Heart right ventricle (tissue), 16 donors: ENCODE measurements around the gene AMFR. TPM values are rescaled to one million over a fixed set of nuclear protein-coding genes. Genes with fewer than 3 reads are reported as not detected.

Experiments used
- ATAC-seq, 8 donors: fragments of 200-7000 bp; cut with Tn5 transposase; one replicate each; pipeline ENCODE4 v1.9.1; 2020; ENCODE audit warnings: mild to moderate bottlenecking in 8 of 8, moderate library complexity in 8 of 8, moderate number of reproducible peaks in 1 of 8
- DNase-seq, 2 donors: peaks; one replicate each; pipeline ENCODE4 v3.0.0-alpha.2; 2020
- H3K27ac ChIP-seq, 10 donors: fragments of 200-600 bp; sonication (generic) in 2 of 10; one replicate each; pipeline versions ENCODE4 v1.5.0 to v1.8.0; 2020 to 2022; ENCODE audit warnings: mild to moderate bottlenecking in 3 of 10
- H3K27me3 ChIP-seq, 7 donors: fragments of 200-600 bp; one replicate each; pipeline ENCODE4 v1.8.0; 2021 to 2022; ENCODE audit warnings: mild to moderate bottlenecking in 2 of 7
- H3K36me3 ChIP-seq, 9 donors: fragments of 200-600 bp; sonication (generic) in 1 of 9; one replicate each; pipeline versions ENCODE4 v1.5.0 to v1.8.0; 2020 to 2022; ENCODE audit warnings: mild to moderate bottlenecking in 2 of 9
- H3K4me1 ChIP-seq, 9 donors: fragments of 200-600 bp; sonication (generic) in 1 of 9; one replicate each; pipeline versions ENCODE4 v1.5.0 to v1.8.0; 2020 to 2022; ENCODE audit warnings: mild to moderate bottlenecking in 4 of 9
- H3K4me3 ChIP-seq, 10 donors: fragments of 200-600 bp; sonication (generic) in 2 of 10; one replicate each; pipeline versions ENCODE4 v1.5.0 to v1.8.0; 2020 to 2022; ENCODE audit warnings: mild to moderate bottlenecking in 7 of 10, moderate library complexity in 2 of 10
- H3K9me3 ChIP-seq, 11 donors: fragments of 200-600 bp in 10 of 11; sonication (generic) in 2 of 11; one replicate each; pipeline versions ENCODE4 v1.5.0 to v1.8.0; 2013 to 2022; ENCODE audit warnings: mild to moderate bottlenecking in 2 of 11, control low read depth in 1 of 11, moderate library complexity in 1 of 11
- WGBS, 2 donors: extraction: QIAGEN DNeasy Blood & Tissue Kit; methylation state at CpG; one replicate each; pipeline ENCODE4 v1.1.7; 2013; ENCODE audit warnings: inconsistent platforms in 1 of 2; 5-methylcytosine and 5-hydroxymethylcytosine counted together
- intact Hi-C, 10 donors: fragments of 100-400 bp; cut with DNase I; formaldehyde crosslinking; loops; one replicate each; pipeline versions ENCODE4 v1.11.1 to v1.14.2; 2022
- polyA plus RNA-seq, 2 donors: library from polyadenylated mRNA; stranded (reverse); fragments of 200-250 nt; gene quantifications; one replicate each; pipeline ENCODE4 v1.2.3, GENCODE V29; 2013
- total RNA-seq, 10 donors: library from RNA; stranded (reverse); fragmentation: NEBNext Ultra II Directional in 3 of 10; extraction: Animal tissue kit (Norgen Biotek cat#: 25700) in 3 of 10; gene quantifications; one replicate each; pipeline versions ENCODE4 v1.2.1 to v1.2.4, GENCODE V29; 2021 to 2023
- TF ChIP-seq, protein P1 (sequence below), 9 donors: fragments of 200-600 bp; sonication (generic) in 2 of 9; IDR thresholded peaks; one replicate each; pipeline versions ENCODE4 v1.5.0 to v1.8.0; 2021 to 2022; ENCODE audit warnings: antibody characterized with exemption in 9 of 9, mild to moderate bottlenecking in 5 of 9, moderate library complexity in 1 of 9
- donor health status: Arrhythmogenic right ventricular cardiomyopathy.
- donor health status: ischemic (EF 13 %, LVEDD 7.1; RV severe dilation, severe dysfunction).
- donor health status: healthy with polysubstance abuse.
- donor health status: DM: no; HTN: yes; CAD: no.
- donor health status: DM: no; HTN: no; CAD: no.
- donor health status: ischemic (EF 25% LVEDD 6.9; RV normal size, moderate dysfunction).
- donor health status: ischemic (EF 25% LVEDD 5.7; RV mildly dilated, moderate dysfunction).
- donor health status: healthy.
- donor health status: DM: yes; HTN: yes; CAD: no.
- donor health status: Ischemic cardiomyopathy.
- donor health status: ischemic (EF 35%, LVEDD 5.7; RV mildly dilated, moderate dysfunction).
- donor health status: nonischemic (EF 11% LVEDD 7.7; RV severe dilation, severe dysfunction).
- donor health status: DM: yes; HTN: yes; CAD: no.
- donor health status: PGD.
- donor health status: ischemic (EF 29% LVEDD 5.4; RV normal size, mild dysfunction).
- donor health status: nonischemic (EF 23%, LVEDD 6.1; RV moderate dilation, normal function).

The AMFR gene
- total and polyA plus RNA-seq, 12 donors = 18.1 to 87.9 (median 65.9) TPM

DNA sequence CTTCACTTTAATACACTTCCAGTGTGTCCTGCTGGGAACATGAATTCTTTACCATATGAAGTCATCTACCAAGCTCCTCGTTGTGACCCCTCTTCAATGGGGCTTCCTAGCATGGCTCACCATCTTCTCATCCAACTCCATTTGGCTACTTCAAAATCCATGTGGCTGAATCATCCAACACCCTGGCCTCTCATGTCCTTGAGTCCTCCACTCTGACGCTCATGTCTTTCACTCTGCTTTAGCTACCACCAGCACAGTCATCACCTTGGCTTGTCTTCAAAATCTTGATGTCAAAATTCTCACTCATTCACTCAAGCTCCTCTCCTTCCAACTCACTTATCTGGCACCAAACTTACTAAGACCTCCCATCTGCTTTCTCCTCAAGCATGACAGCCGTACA, 35.8 kb downstream of the AMFR start:
- TF ChIP-seq, protein P1, sequence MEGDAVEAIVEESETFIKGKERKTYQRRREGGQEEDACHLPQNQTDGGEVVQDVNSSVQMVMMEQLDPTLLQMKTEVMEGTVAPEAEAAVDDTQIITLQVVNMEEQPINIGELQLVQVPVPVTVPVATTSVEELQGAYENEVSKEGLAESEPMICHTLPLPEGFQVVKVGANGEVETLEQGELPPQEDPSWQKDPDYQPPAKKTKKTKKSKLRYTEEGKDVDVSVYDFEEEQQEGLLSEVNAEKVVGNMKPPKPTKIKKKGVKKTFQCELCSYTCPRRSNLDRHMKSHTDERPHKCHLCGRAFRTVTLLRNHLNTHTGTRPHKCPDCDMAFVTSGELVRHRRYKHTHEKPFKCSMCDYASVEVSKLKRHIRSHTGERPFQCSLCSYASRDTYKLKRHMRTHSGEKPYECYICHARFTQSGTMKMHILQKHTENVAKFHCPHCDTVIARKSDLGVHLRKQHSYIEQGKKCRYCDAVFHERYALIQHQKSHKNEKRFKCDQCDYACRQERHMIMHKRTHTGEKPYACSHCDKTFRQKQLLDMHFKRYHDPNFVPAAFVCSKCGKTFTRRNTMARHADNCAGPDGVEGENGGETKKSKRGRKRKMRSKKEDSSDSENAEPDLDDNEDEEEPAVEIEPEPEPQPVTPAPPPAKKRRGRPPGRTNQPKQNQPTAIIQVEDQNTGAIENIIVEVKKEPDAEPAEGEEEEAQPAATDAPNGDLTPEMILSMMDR (IDR thresholded peaks at IDR 0.05) = no peak
- DNase-seq (no peak), ATAC-seq (no peak)
- Histone ChIP-seq H3K36me3 (peaks cover 0 to 94% (median 42%) of the 10 kb centered on the region in 9 donors), H3K4me3 (no peak overlapping the region), H3K4me1 (no peaks in the 10 kb centered on the region), H3K27ac (no peak overlapping the region), H3K9me3 (no peaks in the 10 kb centered on the region), H3K27me3 (no peaks in the 10 kb centered on the region)
- 88 to 90% methylated on average over 3 of the region's 3 CpGs for WGBS, 2 donors
- intact Hi-C loops = no loop called here

GRCh38 chr16:56388209-56388608, 37.1 kb downstream of the AMFR start:
- no peaks in the 10 kb centered on the region for H3K9me3 ChIP-seq
- no peak for DNase-seq
- intact Hi-C loops = no loop called here
- TF ChIP-seq, protein P1 (IDR thresholded peaks at IDR 0.05) = no peak
- peaks cover 0 to 100% (median 44%) of the 10 kb centered on the region in 9 donors for H3K36me3 ChIP-seq
- H3K4me1 ChIP-seq = no peaks in the 10 kb centered on the region
- H3K27ac ChIP-seq = no peak overlapping the region
- ATAC-seq = no peak
- H3K4me3 ChIP-seq = no peak overlapping the region
- no peaks in the 10 kb centered on the region for H3K27me3 ChIP-seq

- Histone ChIP-seq H3K27ac (no peak overlapping the region), H3K27me3 (no peaks in the 10 kb centered on the region), H3K4me1 (no peaks in the 10 kb centered on the region), H3K36me3 (peaks cover 0 to 100% (median 46%) of the 10 kb centered on the region in 9 donors), H3K4me3 (no peak overlapping the region), H3K9me3 (no peaks in the 10 kb centered on the region)
- ATAC-seq (no peak), DNase-seq (no peak)
- intact Hi-C loops = no loop called here
- TF ChIP-seq, protein P1 (IDR thresholded peaks at IDR 0.05) = no peak
- WGBS, 2 donors = 90 to 93% methylated on average over 3 of the region's 3 CpGs
Measured at GRCh38 chr16:56387396-56387795, 37.9 kb downstream of the AMFR start.

DNA sequence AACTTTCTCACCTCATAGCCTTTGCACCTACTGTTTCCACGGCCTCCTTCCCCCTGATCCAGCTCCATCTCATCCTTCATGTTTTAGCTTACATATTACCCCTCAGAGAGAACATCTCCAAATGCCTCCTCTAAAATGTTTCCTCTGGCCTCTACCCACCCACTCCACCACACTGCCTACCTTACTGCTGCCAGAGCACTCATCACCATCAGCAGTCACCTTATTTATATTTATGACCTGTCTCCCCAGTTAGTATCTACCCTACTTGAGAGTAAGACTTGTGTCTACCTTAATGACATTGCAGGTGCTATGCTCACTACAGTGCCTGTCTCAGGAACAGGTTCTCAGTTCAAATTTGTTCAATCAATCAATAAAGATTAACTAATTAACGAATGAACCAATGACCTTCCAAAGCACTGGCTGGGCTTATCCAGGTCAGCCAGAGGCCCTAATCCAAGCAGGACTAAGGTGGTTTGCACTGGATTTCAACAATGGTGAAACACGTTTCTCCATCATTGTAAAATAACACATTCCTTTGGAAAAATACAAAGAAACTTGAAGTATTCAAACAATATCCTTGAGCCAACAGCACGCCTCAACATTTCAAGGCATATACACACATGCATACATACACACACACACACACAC, 41.1 kb downstream of the AMFR start:
- Histone ChIP-seq H3K27me3 (no peaks in the 10 kb centered on the region), H3K4me3 (no peak overlapping the region), H3K27ac (no peak overlapping the region), H3K9me3 (peaks cover 0 to 32% (median 15%) of the 10 kb centered on the region in 11 donors), H3K36me3 (peaks cover 0 to 100% (median 47%) of the 10 kb centered on the region in 9 donors), H3K4me1 (no peaks in the 10 kb centered on the region)
- peak in 3 of 8 donors; percentile 25 to 59 (median 54) for ATAC-seq
- intact Hi-C loops = no loop called here
- DNase-seq = no peak
- TF ChIP-seq, protein P1 (IDR thresholded peaks at IDR 0.05) = no peak
- WGBS, 2 donors = 94 to 97% methylated on average over 4 of the region's 4 CpGs
